NB4 (cell line): ENCODE data around the gene PLEK.
"Not testable (repeated sequence)": the region's sequence is repeated elsewhere in the genome, so short reads cannot be mapped to it uniquely, and the experiment has no call there.

Source experiments
- DNase-seq: peaks from one replicate; pipeline ENCODE4 v3.0.0; 2010; ENCODE audit warnings: low read depth
- H3K4me3 ChIP-seq: one replicate; pipeline ENCODE4 v1.5.1; 2011; ENCODE audit warnings: mild to moderate bottlenecking, low read depth, low read length, moderate library complexity
- CTCF ChIP-seq: IDR thresholded peaks from one replicate; pipeline ENCODE4 v1.5.1; 2012; ENCODE audit warnings: low read depth, low read length
- MAX ChIP-seq: IDR thresholded peaks from 2 replicates; pipeline ENCODE4 v1.6.1; 2011; ENCODE audit warnings: low read depth, low read length
- MYC ChIP-seq: IDR thresholded peaks from 2 replicates; pipeline ENCODE4 v1.6.1; 2011; ENCODE audit warnings: low read depth, low read length
- POLR2A ChIP-seq: IDR thresholded peaks from 2 replicates; pipeline ENCODE4 v1.6.1; 2011; ENCODE audit warnings: mild to moderate bottlenecking; ENCODE audit not compliant: insufficient read length; ENCODE audit errors: extremely low read depth

PLEK gene

GRCh38 chr2:68438455-68439303 is 73.6 kb downstream of the PLEK start:
- H3K4me3 ChIP-seq, result peak overlapping the region; percentile 37
- TF ChIP-seq CTCF (no peak), MYC (peak; percentile 55; the same call in 1 of the 2 replicates), POLR2A (peak; percentile 81), MAX (peak; percentile 57)
- DNase-seq, result peak; percentile 89

GRCh38 chr2:68441179-68441993 is 76.3 kb downstream of the PLEK start:
- TF ChIP-seq CTCF, result peak; percentile 87
- TF ChIP-seq POLR2A, result no peak
- no peak for TF ChIP-seq MYC
- TF ChIP-seq MAX, result no peak
- DNase-seq, result peak; percentile 98
- H3K4me3 ChIP-seq, result no peak overlapping the region

- no peak overlapping the region for H3K4me3 ChIP-seq
- no peak for DNase-seq
- TF ChIP-seq MYC, result no peak
- no peak for TF ChIP-seq MAX
- TF ChIP-seq CTCF, result no peak
Observed at GRCh38 chr2:68441994-68442322, 76.9 kb downstream of the PLEK start.

- not testable (repeated sequence) for DNase-seq, H3K4me3 ChIP-seq
Observed at GRCh38 chr2:68446425-68446824, 81.3 kb downstream of the PLEK start.
